Activated CD4-positive, alpha-beta T cell treated with anti-CD3 and anti-CD28 coated beads, Interleukin-2, amount 50 U/mL, for 1 hour (primary cell): Measurements from ENCODE around the gene KCNJ10.

ENCODE experiments used
- DNase-seq: peaks from one replicate; pipeline ENCODE4 v3.0.0-alpha.2; 2020

KCNJ10 gene

GRCh38 chr1:159985473-159985872 lies 84.5 kb downstream of the KCNJ10 start:
- DNase-seq: no peak

- DNase-seq: no peak
Measured at GRCh38 chr1:159983681-159984080, 86.3 kb downstream of the KCNJ10 start.

DNA sequence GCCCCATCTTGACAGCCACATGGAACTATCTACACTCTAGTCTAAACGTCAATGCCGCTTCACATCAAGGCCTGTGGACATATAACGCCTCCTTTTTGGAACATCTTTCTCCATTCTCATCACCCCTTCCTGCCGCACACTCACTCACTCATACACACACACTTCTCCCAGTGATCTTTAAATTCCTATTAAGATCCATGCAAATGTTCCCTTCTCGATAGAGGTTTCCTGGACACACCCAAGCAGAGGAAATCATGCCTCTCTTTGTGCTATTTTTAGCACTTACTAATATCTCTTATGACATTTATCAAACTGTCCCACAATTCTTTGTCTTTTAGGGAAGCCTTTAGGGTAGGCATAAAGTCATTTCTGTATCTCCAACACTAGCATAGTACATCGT lies 87.7 kb downstream of the KCNJ10 start:
- no peak for DNase-seq

DNA sequence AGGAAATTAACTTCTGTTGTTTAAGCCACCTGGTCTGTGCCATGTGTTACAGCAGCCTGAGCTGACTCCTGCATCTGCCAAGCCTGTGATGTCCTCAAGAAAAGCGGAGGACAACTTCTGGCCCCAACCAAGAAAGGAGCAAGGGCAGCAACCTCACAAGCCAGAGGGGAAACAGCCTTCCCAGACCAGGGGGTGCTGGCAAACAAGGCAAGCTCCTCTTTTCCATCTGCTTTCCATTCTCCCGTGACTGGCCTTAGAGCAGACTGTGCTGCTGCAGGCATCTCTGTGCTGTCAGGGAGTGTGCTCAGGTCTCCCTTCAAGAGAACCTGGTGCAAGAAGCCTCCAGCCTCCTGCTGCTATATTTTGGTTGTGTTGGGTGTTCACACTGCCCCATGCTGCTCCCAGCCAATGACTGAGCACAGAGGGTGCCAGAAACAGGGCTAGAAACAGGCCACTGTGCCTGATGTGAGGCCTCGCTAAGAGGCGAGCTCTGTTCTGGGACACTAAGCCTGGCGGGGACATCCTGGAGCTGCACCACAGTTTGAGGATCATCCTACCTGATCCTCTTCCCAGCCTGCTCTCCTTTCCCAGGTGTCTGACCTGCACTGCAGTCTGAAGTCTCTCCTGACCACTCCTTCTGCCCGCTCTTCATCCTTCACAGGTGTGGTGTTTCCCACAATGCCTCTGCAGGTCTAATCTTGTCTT lies 88.5 kb downstream of the KCNJ10 start:
- no peak for DNase-seq

GRCh38 chr1:159980786-159981185 lies 89.2 kb downstream of the KCNJ10 start:
- no peak for DNase-seq

- no peak for DNase-seq
Measured at GRCh38 chr1:159980076-159980475, 89.9 kb downstream of the KCNJ10 start.

DNA sequence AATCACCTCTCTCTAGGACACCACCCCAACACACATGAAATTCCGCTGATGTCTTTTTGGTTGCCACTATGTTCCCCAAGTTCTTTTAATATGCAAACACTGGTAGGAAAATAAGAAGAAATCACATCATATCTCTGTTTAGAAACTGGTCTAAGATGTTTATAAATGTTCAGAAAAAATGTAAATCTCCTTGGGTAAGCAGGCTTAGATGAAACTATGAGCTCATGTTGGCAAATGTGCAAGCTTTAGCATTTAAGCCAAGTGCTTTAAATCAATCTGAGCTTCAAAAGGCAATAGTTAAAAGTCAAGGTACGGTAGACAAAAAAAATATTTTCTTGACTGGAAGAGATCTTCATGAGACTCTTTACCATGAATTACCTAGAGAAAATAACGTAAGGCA lies 90.7 kb downstream of the KCNJ10 start:
- DNase-seq: no peak

DNA sequence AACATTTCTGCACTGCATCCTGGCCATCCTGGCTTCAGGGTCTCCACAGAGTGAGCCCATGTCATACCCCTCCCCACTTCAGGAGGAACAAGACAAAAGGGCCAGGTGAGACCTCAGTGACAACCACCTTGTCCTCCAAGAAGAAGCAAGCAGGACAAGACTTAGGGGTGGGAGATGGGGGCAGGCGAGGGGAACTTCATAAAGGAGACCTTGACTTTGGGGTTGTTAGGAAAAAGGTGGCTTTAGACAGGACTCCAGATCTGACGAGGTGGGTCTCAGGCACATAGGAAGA lies 91.9 kb downstream of the KCNJ10 start:
- DNase-seq: no peak

GRCh38 chr1:159977364-159978106 lies 92.4 kb downstream of the KCNJ10 start:
- DNase-seq: no peak

DNA sequence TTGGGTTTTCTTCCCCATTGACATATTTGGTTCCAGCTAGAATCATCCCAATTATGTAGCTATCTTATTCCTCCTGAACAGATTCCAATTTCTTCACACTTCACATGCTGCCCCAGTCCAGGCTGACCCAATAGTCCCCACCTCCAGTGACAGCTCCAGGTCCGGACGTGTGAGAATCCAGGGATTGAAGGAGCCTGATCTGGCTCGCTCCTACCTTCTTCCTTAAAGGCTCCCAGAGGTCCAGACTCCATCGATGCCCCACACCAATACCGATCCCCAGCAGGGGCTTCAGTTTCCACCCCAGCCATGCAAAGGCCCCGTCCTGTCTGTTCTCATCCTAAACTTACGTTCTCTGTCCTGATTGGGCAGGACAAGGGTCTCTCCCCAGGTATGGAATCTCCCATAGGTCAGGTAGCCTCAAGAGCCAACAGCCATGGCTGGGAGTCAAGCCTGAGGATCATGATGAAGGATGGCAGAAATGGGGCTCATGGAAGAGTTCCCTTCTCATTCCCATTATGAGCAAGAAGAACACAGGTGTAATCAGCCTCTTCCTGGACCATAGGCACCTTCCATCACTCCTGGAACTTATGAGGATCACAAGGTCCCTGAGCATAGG lies 95.5 kb downstream of the KCNJ10 start:
- DNase-seq: no peak

DNA sequence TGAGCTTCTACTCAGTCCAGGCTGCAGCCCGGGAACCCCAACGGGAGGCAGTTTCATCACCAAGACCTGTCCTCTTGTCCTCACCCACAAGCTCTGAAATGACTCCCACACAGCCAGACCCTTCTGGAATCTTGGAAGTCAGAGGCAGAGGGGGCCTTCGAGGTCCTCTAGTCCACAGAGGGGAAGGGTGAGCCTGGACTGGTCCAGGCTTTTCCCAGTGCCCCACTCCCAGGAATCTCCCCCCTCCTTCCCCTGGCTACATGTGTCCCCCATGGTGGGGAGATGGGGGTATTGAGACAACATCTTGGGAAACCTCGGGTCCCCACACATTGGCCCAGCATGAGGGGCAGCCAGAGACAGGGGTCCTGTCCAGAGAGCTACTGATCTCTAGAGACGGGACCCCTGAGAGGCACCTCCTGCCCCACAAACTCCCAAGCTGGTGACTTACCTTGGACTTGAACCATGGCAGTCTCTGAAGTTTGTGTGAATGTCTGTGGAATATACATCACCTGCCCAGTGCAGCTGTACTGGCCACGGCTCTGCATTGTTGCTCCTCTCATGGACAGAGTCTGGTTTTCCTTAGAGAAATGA lies 96.5 kb downstream of the KCNJ10 start:
- no peak for DNase-seq

- DNase-seq: no peak
Measured at GRCh38 chr1:159972443-159973205, 97.3 kb downstream of the KCNJ10 start.

DNA sequence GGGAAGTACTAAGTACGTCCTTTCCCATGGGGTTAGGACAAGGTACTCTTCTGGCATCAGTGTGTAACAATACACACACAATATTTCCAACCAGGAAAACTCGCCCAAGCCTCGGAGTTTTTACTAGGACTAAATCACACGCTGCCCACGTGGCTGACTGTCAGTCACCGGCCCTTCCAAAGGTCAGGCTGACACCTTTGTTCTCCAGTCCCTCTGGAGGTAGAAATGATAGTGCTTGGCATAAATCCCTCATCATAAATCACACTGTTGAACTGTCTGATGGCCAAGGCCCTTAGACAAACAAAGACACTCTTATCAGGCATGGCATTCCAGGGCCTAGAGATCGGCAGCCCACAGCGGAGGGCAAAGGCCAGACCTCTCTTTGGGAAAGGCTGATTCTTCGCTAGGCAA lies 99.0 kb downstream of the KCNJ10 start:
- DNase-seq: no peak

DNA sequence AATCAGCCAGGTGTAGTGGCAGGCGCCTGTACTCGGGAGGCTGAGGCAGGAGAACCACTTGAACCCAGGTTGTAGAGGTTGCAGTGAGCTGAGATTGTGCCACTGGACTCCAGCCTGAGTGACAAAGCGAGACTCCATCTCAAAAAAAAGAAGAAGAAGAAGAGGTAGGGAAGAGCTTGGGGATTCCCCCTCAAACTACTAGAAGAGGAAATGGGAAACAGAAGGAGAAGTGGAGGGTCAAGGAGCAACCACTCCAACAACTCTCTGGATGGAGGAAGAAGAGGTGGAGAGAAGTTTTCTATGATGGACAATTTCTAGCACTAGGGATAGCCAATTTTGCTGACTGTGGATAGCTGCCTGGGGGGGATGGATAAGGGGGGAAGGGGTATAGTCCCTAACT lies 101.1 kb downstream of the KCNJ10 start:
- no peak for DNase-seq

DNA sequence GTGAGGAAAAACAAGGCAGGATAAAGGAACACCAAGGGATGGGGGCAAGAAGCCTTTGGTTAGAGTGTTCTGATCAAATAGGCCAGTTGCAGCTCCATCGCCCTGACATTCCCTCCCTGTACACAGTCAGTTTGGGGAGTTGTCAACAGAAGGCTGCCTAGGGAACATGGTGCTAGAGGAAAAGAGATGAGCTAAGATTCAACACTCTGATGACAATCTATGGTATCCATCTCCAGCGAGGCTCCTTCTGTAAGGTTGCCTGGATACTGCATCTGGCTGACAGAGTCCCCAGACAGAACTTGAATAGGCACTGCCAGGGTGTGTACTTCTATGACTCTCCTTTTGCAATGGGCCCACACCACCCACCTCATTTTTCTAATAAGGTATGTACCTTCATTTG lies 104.7 kb downstream of the KCNJ10 start:
- no peak for DNase-seq

GRCh38 chr1:159964144-159964543 lies 105.8 kb downstream of the KCNJ10 start:
- no peak for DNase-seq

- no peak for DNase-seq
Measured at GRCh38 chr1:159962176-159962575, 107.8 kb downstream of the KCNJ10 start.

DNA sequence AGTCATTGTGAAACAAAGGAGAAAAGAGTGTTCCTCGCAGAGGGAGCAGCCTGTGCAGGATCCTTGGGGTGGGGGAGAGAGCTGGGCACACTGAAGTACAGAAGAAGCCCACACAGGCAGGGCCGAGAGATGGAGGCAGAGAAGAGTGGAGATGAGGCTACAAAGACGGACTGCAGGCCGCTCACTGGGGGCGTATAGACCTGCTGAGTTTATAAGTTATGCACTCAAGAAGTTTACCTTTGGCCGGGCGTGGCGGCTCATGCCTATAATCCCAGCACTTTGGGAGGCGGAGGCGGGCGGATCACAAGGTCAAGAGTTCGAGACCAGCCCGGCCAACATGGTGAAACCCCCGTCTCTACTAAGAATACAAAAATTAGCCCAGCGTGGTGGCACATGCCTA lies 108.3 kb downstream of the KCNJ10 start:
- DNase-seq: no peak

- DNase-seq: no peak
Measured at GRCh38 chr1:159960721-159961381, 109.1 kb downstream of the KCNJ10 start.

- no peak for DNase-seq
Measured at GRCh38 chr1:159959451-159959850, 110.5 kb downstream of the KCNJ10 start.

GRCh38 chr1:159958719-159959380 lies 111.1 kb downstream of the KCNJ10 start:
- no peak for DNase-seq

- DNase-seq: no peak
Measured at GRCh38 chr1:159957824-159958268, 112.1 kb downstream of the KCNJ10 start.
